Measurements from ENCODE around the gene DCAF8. TPM values are rescaled to one million over a fixed set of nuclear protein-coding genes. Genes with fewer than 3 reads are reported as not detected.
"Not testable (repeated sequence)": the region's sequence is repeated elsewhere in the genome, so short reads cannot be mapped to it uniquely, and the experiment has no call there.

DCAF8 gene
- total and polyA plus RNA-seq, 8 donors: 51.1 to 122 (median 86.0) TPM

- intact Hi-C loops (cut with DNase I): loop anchor here in 1 of 3 donors (5.0 kb wide), 1 partner anchor 99 kb away; the partner anchor contains the start of gene CASQ1
- H3K36me3 ChIP-seq: peaks cover 29 to 78% (median 67%) of the 10 kb centered on the region in 3 donors
- 44 to 46% methylated on average over 11 of the region's 11 CpGs for WGBS, 2 donors
- no peak overlapping the region for H3K4me3 ChIP-seq
- ATAC-seq (peak; percentile 86 to 98 (median 93)), DNase-seq (peak in 5 of 6 donors; percentile 35 to 76 (median 54)), FAIRE-seq (no peak)
- no peaks in the 10 kb centered on the region for H3K27me3 ChIP-seq
- H3K27ac ChIP-seq: no peak overlapping the region
- no peaks in the 10 kb centered on the region for H3K4me1 ChIP-seq
- no peaks in the 10 kb centered on the region for H3K9me3 ChIP-seq
- TF ChIP-seq CTCF (IDR thresholded peaks at IDR 0.05): peak; percentile 54 to 85 (median 67)
Measured at GRCh38 chr1:160291248-160292220, 29.2 kb upstream of the DCAF8 start.

GRCh38 chr1:160287769-160288168 lies 25.4 kb upstream of the DCAF8 start:
- not testable (repeated sequence) for FAIRE-seq, DNase-seq, H3K9me3 ChIP-seq, H3K4me3 ChIP-seq, ATAC-seq, H3K27me3 ChIP-seq, H3K27ac ChIP-seq
- intact Hi-C loops (cut with DNase I): loop anchor here in 1 of 3 donors (10.0 kb wide), 1 partner anchor 183 kb away; no protein-coding TSS in a partner anchor
- peaks cover 11 to 41% (median 30%) of the 10 kb centered on the region in 3 donors for H3K36me3 ChIP-seq
- WGBS, 2 donors: 93 to 95% methylated on average over 12 of the region's 12 CpGs
- H3K4me1 ChIP-seq: peaks cover 6 to 15% (median 14%) of the 10 kb centered on the region in 3 donors

- WGBS, 2 donors: 70 to 71% methylated on average over 23 of the region's 23 CpGs
- ATAC-seq (no peak), DNase-seq (peak in 1 of 6 donors; percentile 23), FAIRE-seq (no peak)
- H3K9me3 ChIP-seq: no peaks in the 10 kb centered on the region
- H3K27ac ChIP-seq: no peak overlapping the region
- intact Hi-C loops (cut with DNase I): loop anchor here in 1 of 3 donors (10.0 kb wide), 1 partner anchor 181 kb away; no protein-coding TSS in a partner anchor
- peaks cover 4 to 38% (median 15%) of the 10 kb centered on the region in 3 donors for H3K36me3 ChIP-seq
- peaks cover 6 to 15% (median 14%) of the 10 kb centered on the region in 3 donors for H3K4me1 ChIP-seq
- TF ChIP-seq CTCF (IDR thresholded peaks at IDR 0.05): no peak
- H3K27me3 ChIP-seq: no peaks in the 10 kb centered on the region
- H3K4me3 ChIP-seq: peak overlapping the region in 2 of 4 donors; percentile 90 to 97
Measured at GRCh38 chr1:160285506-160285905, 23.2 kb upstream of the DCAF8 start.

- peak; percentile 91 to 96 (median 94) for DNase-seq
- H3K27ac ChIP-seq: peak within 1 kb of the TSS in 3 of 4 donors; percentile 50 to 62 (median 54)
- H3K36me3 ChIP-seq: peaks cover 4 to 37% (median 14%) of the 10 kb centered on the region in 3 donors
- ATAC-seq: peak; percentile 100
- FAIRE-seq: peak; percentile 92
- H3K9me3 ChIP-seq: no peaks in the 10 kb centered on the region
- H3K4me1 ChIP-seq: peaks cover 6 to 15% (median 14%) of the 10 kb centered on the region in 3 donors
- TF ChIP-seq CTCF (IDR thresholded peaks at IDR 0.05): no peak
- H3K27me3 ChIP-seq: no peaks in the 10 kb centered on the region
- intact Hi-C loops (cut with DNase I): loop anchor here in 1 of 3 donors (10.0 kb wide), 1 partner anchor 180 kb away; no protein-coding TSS in a partner anchor
- 0 to 1% methylated on average over 27 of the region's 27 CpGs for WGBS, 2 donors
- peak within 1 kb of the TSS; percentile 68 to 97 (median 82) for H3K4me3 ChIP-seq
Measured at GRCh38 chr1:160284782-160285344, 22.5 kb upstream of the DCAF8 start, which contains the start of gene PEX19. Gene PEX19, minus strand, starts transcription at chr1:160285133. Its CDS starts 9 bp downstream, at chr1:160285124.

Data from pancreas (tissue), 10 donors.